RPMI7951 (cell line): ENCODE data around the gene B3GNT8. TPM values are rescaled to one million over a fixed set of nuclear protein-coding genes. Genes with fewer than 3 reads are reported as not detected.
"Not testable (repeated sequence)": the region's sequence is repeated elsewhere in the genome, so short reads cannot be mapped to it uniquely, and the experiment has no call there.

Experiments
- DNase-seq: peaks from one replicate; pipeline ENCODE4 v3.0.0-alpha.2; 2012; ENCODE audit warnings: low read depth
- total RNA-seq: library from RNA; depleted of rRNA; stranded (reverse); fragments of >200 nt; shearing (Covaris generic); gene quantifications from 2 replicates; pipeline ENCODE4 v1.2.3, GENCODE V29; 2014; rRNA removed

B3GNT8 gene
- total RNA-seq, 1 experiment from 2014 or later = not detected

GRCh38 chr19:41391618-41392017 lies 35.6 kb downstream of the B3GNT8 start:
- no peak for DNase-seq

- DNase-seq = no peak
Measured at GRCh38 chr19:41386442-41386841, 40.7 kb downstream of the B3GNT8 start.

- DNase-seq = no peak
Measured at GRCh38 chr19:41384351-41384750, 42.8 kb downstream of the B3GNT8 start.

GRCh38 chr19:41381536-41381935 lies 45.6 kb downstream of the B3GNT8 start:
- DNase-seq = not testable (repeated sequence)

- peak; percentile 17 for DNase-seq
Measured at GRCh38 chr19:41377977-41378709, 49.0 kb downstream of the B3GNT8 start.

- DNase-seq = no peak
Measured at GRCh38 chr19:41376998-41377365, 50.2 kb downstream of the B3GNT8 start.

GRCh38 chr19:41376241-41376997 lies 50.8 kb downstream of the B3GNT8 start, which contains the start of gene TMEM91:
Gene TMEM91, plus strand, starts transcription at chr19:41376533. Its CDS starts 1,777 bp downstream, at chr19:41378310.
- peak; percentile 22 for DNase-seq

Other genes with a start within 250 kb of the B3GNT8 start
- 4.4 and 10.3 TPM in 2 replicates for gene CYP2S1, start 234.2 kb downstream of the B3GNT8 start, total RNA-seq
- gene AXL, start 208.2 kb downstream of the B3GNT8 start, total RNA-seq = 140 and 156 TPM in 2 replicates
- gene HNRNPUL1, start 163.0 kb downstream of the B3GNT8 start, total RNA-seq = 101 and 105 TPM in 2 replicates
- gene CCDC97, start 117.2 kb downstream of the B3GNT8 start, total RNA-seq = 8.2 and 9.3 TPM in 2 replicates
- gene TGFB1, start 73.5 kb downstream of the B3GNT8 start, total RNA-seq = 15.2 and 18.1 TPM in 2 replicates
- gene B9D2, start 63.2 kb downstream of the B3GNT8 start, total RNA-seq = 10.9 and 12.9 TPM in 2 replicates
- 2.4 and 4.8 TPM in 2 replicates for gene TMEM91, start 50.8 kb downstream of the B3GNT8 start, total RNA-seq
- gene EXOSC5, start 30.0 kb downstream of the B3GNT8 start, total RNA-seq = 36.8 and 59.3 TPM in 2 replicates
- gene BCKDHA, start 29.6 kb downstream of the B3GNT8 start, total RNA-seq = 77.3 and 112 TPM in 2 replicates
- 66.4 and 66.9 TPM in 2 replicates for gene DMAC2, start 12.5 kb upstream of the B3GNT8 start, total RNA-seq
- gene ERICH4, start 15.8 kb upstream of the B3GNT8 start, total RNA-seq = not detected in 2 replicates
- not detected in 2 replicates for gene CEACAM21, start 148.8 kb upstream of the B3GNT8 start, total RNA-seq
- not detected in 2 replicates for gene CEACAM4, start 199.7 kb upstream of the B3GNT8 start, total RNA-seq